ENCODE measurements around the gene PTPN6. TPM values are rescaled to one million over a fixed set of nuclear protein-coding genes. Genes with fewer than 3 reads are reported as not detected.

The PTPN6 gene
- total RNA-seq, 1 donor from 2014 or later = 15.6 TPM

- no peak overlapping the region for H3K4me3 Mint-ChIP-seq
- no peaks in the 10 kb centered on the region for H3K4me1 Mint-ChIP-seq (ENCODE audit: unreplicated experiment)
- DNase-seq (ENCODE audit: extremely low spot score, unreplicated experiment) = no peak
- H3K27ac Mint-ChIP-seq = peak overlapping the region; percentile 88
- no peaks in the 10 kb centered on the region for H3K27me3 Mint-ChIP-seq
- no peaks in the 10 kb centered on the region for H3K9me3 Mint-ChIP-seq
- peaks cover 48% of the 10 kb centered on the region for H3K36me3 Mint-ChIP-seq
- no peak for TF ChIP-seq CTCF (conservative IDR thresholded peaks at IDR 0.05)
These were observed 27.9 kb downstream of the PTPN6 start for GRCh38 chr12:6979021-6979420.

DNA sequence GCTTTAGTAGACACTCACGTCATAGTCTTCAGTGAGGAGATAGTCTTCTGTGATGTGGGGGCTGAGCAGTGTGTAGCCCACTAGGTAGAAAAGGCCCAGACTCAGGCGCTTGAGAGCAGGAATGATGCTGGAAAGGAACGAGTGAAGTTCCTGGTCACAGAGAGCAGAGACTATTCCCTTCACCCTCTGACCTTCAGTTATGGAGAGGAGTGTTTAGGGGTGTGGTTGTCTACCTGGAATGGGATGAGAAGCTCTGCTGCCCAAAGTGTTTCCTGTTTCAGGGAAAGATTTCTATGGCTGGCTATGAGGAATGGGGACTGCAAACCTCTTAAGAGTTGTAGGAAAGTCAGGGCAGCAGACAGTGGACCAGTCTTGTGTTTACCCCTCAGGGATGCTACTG lies 28.3 kb downstream of the PTPN6 start:
- H3K27me3 Mint-ChIP-seq = no peaks in the 10 kb centered on the region
- H3K9me3 Mint-ChIP-seq = no peaks in the 10 kb centered on the region
- DNase-seq (ENCODE audit: extremely low spot score, unreplicated experiment) = no peak
- H3K27ac Mint-ChIP-seq = peak overlapping the region; percentile 88
- H3K36me3 Mint-ChIP-seq = peaks cover 48% of the 10 kb centered on the region
- H3K4me1 Mint-ChIP-seq (ENCODE audit: unreplicated experiment) = no peaks in the 10 kb centered on the region
- H3K4me3 Mint-ChIP-seq = no peak overlapping the region
- TF ChIP-seq CTCF (conservative IDR thresholded peaks at IDR 0.05) = no peak

DNA sequence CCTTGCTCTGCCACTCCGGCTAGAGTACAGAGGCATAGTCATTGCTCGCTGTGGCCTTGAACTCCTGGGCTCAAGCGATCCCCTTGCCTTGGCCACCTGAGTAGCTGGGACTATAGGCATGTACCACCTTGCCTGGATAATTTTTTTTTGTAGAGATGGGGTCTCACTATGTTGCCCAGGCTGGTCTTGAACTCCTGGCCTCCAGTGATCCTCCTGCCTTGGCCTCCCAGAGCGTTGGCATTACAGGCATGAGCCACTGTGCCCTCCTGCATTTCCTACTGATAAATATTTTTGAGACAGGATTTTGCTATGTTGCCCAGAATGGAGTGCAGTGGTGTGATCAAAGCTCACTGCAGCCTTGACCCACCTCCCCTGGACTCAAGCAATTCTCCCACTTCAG lies 28.9 kb downstream of the PTPN6 start:
- Mint-ChIP-seq H3K9me3 (no peaks in the 10 kb centered on the region), H3K36me3 (peaks cover 48% of the 10 kb centered on the region), H3K27me3 (no peaks in the 10 kb centered on the region), H3K4me3 (no peak overlapping the region), H3K27ac (peak overlapping the region; percentile 84), H3K4me1 (ENCODE audit: unreplicated experiment) (no peaks in the 10 kb centered on the region)
- no peak for TF ChIP-seq CTCF (conservative IDR thresholded peaks at IDR 0.05)
- DNase-seq (ENCODE audit: extremely low spot score, unreplicated experiment) = no peak

DNA sequence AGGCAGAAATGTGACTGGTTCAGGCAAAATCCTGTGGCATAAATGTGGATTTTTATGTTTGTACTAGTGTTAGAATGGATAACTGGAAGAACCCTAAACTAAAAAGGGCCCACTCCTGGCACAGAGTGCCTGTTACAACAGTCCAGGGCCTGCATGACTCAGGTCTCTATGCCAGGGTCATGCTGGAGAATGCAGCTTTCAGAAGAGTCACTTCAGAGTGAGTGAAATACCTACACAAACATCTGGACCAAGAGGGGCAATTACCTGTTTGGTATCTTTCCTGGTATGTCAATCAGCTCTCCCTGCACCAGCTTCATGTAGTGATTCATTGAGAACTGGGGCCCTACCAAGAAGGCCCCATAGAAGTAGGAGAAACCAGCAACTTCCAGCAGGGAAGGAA lies 29.6 kb downstream of the PTPN6 start:
- Mint-ChIP-seq H3K4me1 (ENCODE audit: unreplicated experiment) (no peaks in the 10 kb centered on the region), H3K27me3 (no peaks in the 10 kb centered on the region), H3K36me3 (peaks cover 46% of the 10 kb centered on the region), H3K4me3 (no peak overlapping the region), H3K27ac (peak overlapping the region; percentile 84), H3K9me3 (no peaks in the 10 kb centered on the region)
- no peak for DNase-seq (ENCODE audit: extremely low spot score, unreplicated experiment)
- TF ChIP-seq CTCF (conservative IDR thresholded peaks at IDR 0.05) = no peak

GRCh38 chr12:6981152-6982052 lies 30.2 kb downstream of the PTPN6 start:
- Mint-ChIP-seq H3K36me3 (peaks cover 45% of the 10 kb centered on the region), H3K27ac (peak overlapping the region; percentile 84), H3K4me1 (ENCODE audit: unreplicated experiment) (no peaks in the 10 kb centered on the region), H3K4me3 (no peak overlapping the region), H3K27me3 (no peaks in the 10 kb centered on the region), H3K9me3 (no peaks in the 10 kb centered on the region)
- TF ChIP-seq CTCF (conservative IDR thresholded peaks at IDR 0.05) = no peak
- DNase-seq (ENCODE audit: extremely low spot score, unreplicated experiment) = no peak

Data from type B pancreatic cell (in vitro differentiated cells).